Upper lobe of left lung (tissue), 6 donors: ENCODE results near the gene CCDC82. TPM values are rescaled to one million over a fixed set of nuclear protein-coding genes. Genes with fewer than 3 reads are reported as not detected.

Experiments used
- ATAC-seq, 2 donors: fragments of 200-7000 bp; cut with Tn5 transposase; one replicate each; pipeline ENCODE4 v1.9.1; 2022; ENCODE audit warnings: mild to moderate bottlenecking in 2 of 2, moderate library complexity in 2 of 2; ENCODE audit not compliant: low FRiP score in 2 of 2
- DNase-seq, 2 donors: peaks; one replicate each; pipeline ENCODE4 v3.0.0-alpha.2; 2019 to 2020
- H3K27ac ChIP-seq, 4 donors: fragments of 200-600 bp; sonication (generic); one replicate each; pipeline ENCODE4 v1.5.1; 2016 to 2019
- H3K27me3 ChIP-seq, 4 donors: fragments of 200-600 bp; sonication (generic); one replicate each; pipeline ENCODE4 v1.5.1; 2017 to 2019
- H3K36me3 ChIP-seq, 4 donors: fragments of 200-600 bp; sonication (generic); one replicate each; pipeline ENCODE4 v1.5.1; 2016 to 2019
- H3K4me1 ChIP-seq, 4 donors: fragments of 200-600 bp; sonication (generic); one replicate each; pipeline ENCODE4 v1.5.1; 2018 to 2019
- H3K4me3 ChIP-seq, 4 donors: fragments of 200-600 bp; sonication (generic); one replicate each; pipeline ENCODE4 v1.5.1; 2017 to 2019; ENCODE audit warnings: mild to moderate bottlenecking in 2 of 4, moderate library complexity in 1 of 4
- H3K9me3 ChIP-seq, 4 donors: fragments of 200-600 bp; sonication (generic); one replicate each; pipeline ENCODE4 v1.5.1; 2018 to 2019
- EP300 ChIP-seq, 4 donors: sonication (generic); formaldehyde crosslinking; IDR thresholded peaks; one replicate each; pipeline ENCODE4 v1.5.1; 2017; ENCODE audit warnings: antibody characterized with exemption in 4 of 4, control low read depth in 2 of 4
- POLR2A ChIP-seq, 4 donors: fragments of 450-650 bp; IDR thresholded peaks; one replicate each; pipeline ENCODE4 v1.5.1; 2016 to 2017; ENCODE audit warnings: antibody characterized with exemption in 4 of 4, mild to moderate bottlenecking in 2 of 4
- POLR2AphosphoS5 ChIP-seq, 2 donors: sonication (generic); formaldehyde crosslinking; IDR thresholded peaks; one replicate each; pipeline ENCODE4 v1.5.1; 2017; ENCODE audit warnings: antibody characterized with exemption in 2 of 2
- WGBS, 2 donors: methylation state at CpG; one replicate each; pipeline ENCODE4 v1.1.5; 2017 to 2018; 5-methylcytosine and 5-hydroxymethylcytosine counted together
- total RNA-seq, 6 donors: library from RNA; depleted of rRNA in 4 of 6; stranded (reverse); fragments of >200 nt in 4 of 6; gene quantifications; one replicate each; pipeline versions ENCODE4 v1.1.0 to v1.2.1, GENCODE V29; 2016 to 2021
- TF ChIP-seq, protein P1 (sequence below), 6 experiments: fragments of 450-650 bp in 4 of 6; fragments of 200-600 bp in 2 of 6; sonication (generic) in 2 of 6; IDR thresholded peaks; one replicate each; pipeline ENCODE4 v1.5.1; 2016 to 2019; ENCODE audit warnings: antibody characterized with exemption in 6 of 6
- donor health status: DM: no; HTN: no; CAD: no; lungs with moderate emphysema.
- donor health status: DM: no; HTN: yes; CAD: no; lungs with severe emphysema.

Gene CCDC82
- total RNA-seq, 6 donors from 2014 or later, result 21.0 to 116 (median 32.9) TPM

DNA sequence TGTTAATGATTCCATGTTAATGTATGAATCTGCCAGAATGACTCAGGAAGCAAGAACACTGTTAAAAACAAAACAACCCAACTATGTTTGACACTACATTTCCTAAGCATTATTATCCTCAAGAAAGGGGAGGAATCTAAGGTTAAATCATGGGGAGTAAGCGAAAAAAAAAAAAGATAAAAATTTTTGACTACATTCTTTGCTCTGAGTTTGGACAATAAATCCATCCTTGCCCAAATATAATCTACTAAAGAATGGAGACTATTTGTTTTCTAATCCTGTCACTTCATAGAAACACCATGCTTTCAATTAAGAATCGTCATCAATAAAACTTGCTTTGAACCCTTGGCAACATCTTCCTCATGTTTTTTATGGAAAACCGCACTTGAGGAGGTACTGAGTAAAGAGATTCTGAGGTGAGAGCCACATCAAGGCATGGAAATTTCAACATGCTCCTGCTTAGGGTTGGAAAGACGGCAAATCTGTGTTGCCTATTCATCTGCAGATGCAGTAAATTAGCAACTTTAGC lies 56.5 kb downstream of the CCDC82 start:
- no peak for ATAC-seq
- H3K4me3 ChIP-seq, result no peak overlapping the region
- peak overlapping the region in 2 of 4 donors; percentile 8 to 62 for H3K27ac ChIP-seq
- TF ChIP-seq EP300 (IDR thresholded peaks at IDR 0.05) (no peak), POLR2A (IDR thresholded peaks at IDR 0.05) (no peak), POLR2AphosphoS5 (IDR thresholded peaks at IDR 0.05) (no peak)
- no peak for DNase-seq
- H3K36me3 ChIP-seq, result no peaks in the 10 kb centered on the region
- WGBS, 2 donors, result 60 to 73% methylated on average over 4 of the region's 4 CpGs
- H3K4me1 ChIP-seq, result peaks cover 56 to 89% (median 82%) of the 10 kb centered on the region in 4 donors
- H3K9me3 ChIP-seq, result no peaks in the 10 kb centered on the region
- no peaks in the 10 kb centered on the region for H3K27me3 ChIP-seq

GRCh38 chr11:96332126-96332771 lies 57.5 kb downstream of the CCDC82 start:
- peak; percentile 20 to 35 for ATAC-seq
- H3K27me3 ChIP-seq, result no peaks in the 10 kb centered on the region
- no peaks in the 10 kb centered on the region for H3K9me3 ChIP-seq
- H3K4me1 ChIP-seq, result peaks cover 46 to 80% (median 73%) of the 10 kb centered on the region in 4 donors
- H3K4me3 ChIP-seq, result no peak overlapping the region
- peak in 1 of 2 donors; percentile 40 for DNase-seq
- peak overlapping the region; percentile 24 to 62 (median 48) for H3K27ac ChIP-seq
- WGBS, 2 donors, result 44 to 57% methylated on average over 8 of the region's 8 CpGs
- TF ChIP-seq POLR2AphosphoS5 (IDR thresholded peaks at IDR 0.05) (no peak), EP300 (IDR thresholded peaks at IDR 0.05) (no peak), POLR2A (IDR thresholded peaks at IDR 0.05) (no peak)
- TF ChIP-seq, protein P1, sequence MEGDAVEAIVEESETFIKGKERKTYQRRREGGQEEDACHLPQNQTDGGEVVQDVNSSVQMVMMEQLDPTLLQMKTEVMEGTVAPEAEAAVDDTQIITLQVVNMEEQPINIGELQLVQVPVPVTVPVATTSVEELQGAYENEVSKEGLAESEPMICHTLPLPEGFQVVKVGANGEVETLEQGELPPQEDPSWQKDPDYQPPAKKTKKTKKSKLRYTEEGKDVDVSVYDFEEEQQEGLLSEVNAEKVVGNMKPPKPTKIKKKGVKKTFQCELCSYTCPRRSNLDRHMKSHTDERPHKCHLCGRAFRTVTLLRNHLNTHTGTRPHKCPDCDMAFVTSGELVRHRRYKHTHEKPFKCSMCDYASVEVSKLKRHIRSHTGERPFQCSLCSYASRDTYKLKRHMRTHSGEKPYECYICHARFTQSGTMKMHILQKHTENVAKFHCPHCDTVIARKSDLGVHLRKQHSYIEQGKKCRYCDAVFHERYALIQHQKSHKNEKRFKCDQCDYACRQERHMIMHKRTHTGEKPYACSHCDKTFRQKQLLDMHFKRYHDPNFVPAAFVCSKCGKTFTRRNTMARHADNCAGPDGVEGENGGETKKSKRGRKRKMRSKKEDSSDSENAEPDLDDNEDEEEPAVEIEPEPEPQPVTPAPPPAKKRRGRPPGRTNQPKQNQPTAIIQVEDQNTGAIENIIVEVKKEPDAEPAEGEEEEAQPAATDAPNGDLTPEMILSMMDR (IDR thresholded peaks at IDR 0.05), result no peak
- no peaks in the 10 kb centered on the region for H3K36me3 ChIP-seq

DNA sequence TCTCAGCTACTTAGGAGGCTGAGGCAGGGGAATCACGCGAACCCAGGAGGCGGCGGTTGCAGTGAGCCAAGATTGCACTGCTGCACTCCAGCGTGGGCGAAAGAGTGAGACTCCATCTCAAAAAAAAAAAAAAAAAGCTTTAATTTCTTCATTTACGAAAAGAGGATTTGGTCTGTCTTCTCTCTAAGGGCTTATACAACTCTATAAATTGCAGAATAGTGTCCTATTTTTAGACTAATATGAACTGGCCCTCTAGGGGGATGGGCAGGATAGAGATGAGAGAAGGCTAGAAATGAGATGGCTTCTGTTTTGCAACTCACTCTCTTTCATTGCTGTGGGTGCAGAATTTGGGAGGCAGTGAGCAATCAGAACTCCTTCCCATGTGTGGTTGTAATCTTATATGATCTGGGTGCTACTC lies 58.0 kb downstream of the CCDC82 start:
- ATAC-seq, result peak; percentile 21 to 68
- DNase-seq, result peak in 1 of 2 donors; percentile 33
- H3K4me1 ChIP-seq, result peaks cover 42 to 74% (median 69%) of the 10 kb centered on the region in 4 donors
- peak overlapping the region; percentile 41 to 68 (median 49) for H3K27ac ChIP-seq
- no peak for TF ChIP-seq POLR2A (IDR thresholded peaks at IDR 0.05)
- no peak for TF ChIP-seq EP300 (IDR thresholded peaks at IDR 0.05)
- no peak for TF ChIP-seq POLR2AphosphoS5 (IDR thresholded peaks at IDR 0.05)
- TF ChIP-seq, protein P1 (IDR thresholded peaks at IDR 0.05), result no peak
- H3K9me3 ChIP-seq, result no peaks in the 10 kb centered on the region
- no peak overlapping the region for H3K4me3 ChIP-seq
- WGBS, 2 donors, result 69 to 80% methylated on average over 7 of the region's 7 CpGs
- no peaks in the 10 kb centered on the region for H3K36me3 ChIP-seq
- H3K27me3 ChIP-seq, result no peaks in the 10 kb centered on the region

GRCh38 chr11:96330511-96330859 lies 59.2 kb downstream of the CCDC82 start:
- Histone ChIP-seq H3K27ac (peak overlapping the region in 1 of 4 donors; percentile 68), H3K4me1 (peaks cover 36 to 69% (median 61%) of the 10 kb centered on the region in 4 donors), H3K27me3 (no peaks in the 10 kb centered on the region), H3K4me3 (no peak overlapping the region), H3K9me3 (no peaks in the 10 kb centered on the region), H3K36me3 (no peaks in the 10 kb centered on the region)
- no peak for DNase-seq
- WGBS, 2 donors, result 93 to 97% methylated on average over 4 of the region's 4 CpGs
- TF ChIP-seq, protein P1 (IDR thresholded peaks at IDR 0.05), result no peak
- no peak for TF ChIP-seq POLR2A (IDR thresholded peaks at IDR 0.05)
- TF ChIP-seq EP300 (IDR thresholded peaks at IDR 0.05), result no peak
- no peak for TF ChIP-seq POLR2AphosphoS5 (IDR thresholded peaks at IDR 0.05)
- no peak for ATAC-seq

GRCh38 chr11:96329855-96330510 lies 59.7 kb downstream of the CCDC82 start:
- TF ChIP-seq EP300 (IDR thresholded peaks at IDR 0.05), result no peak
- TF ChIP-seq, protein P1 (IDR thresholded peaks at IDR 0.05), result no peak
- TF ChIP-seq POLR2A (IDR thresholded peaks at IDR 0.05), result no peak
- no peak for TF ChIP-seq POLR2AphosphoS5 (IDR thresholded peaks at IDR 0.05)
- Histone ChIP-seq H3K27me3 (no peaks in the 10 kb centered on the region), H3K4me3 (no peak overlapping the region), H3K4me1 (peaks cover 37 to 69% (median 59%) of the 10 kb centered on the region in 4 donors), H3K27ac (peak overlapping the region; percentile 12 to 68 (median 57)), H3K9me3 (no peaks in the 10 kb centered on the region), H3K36me3 (no peaks in the 10 kb centered on the region)
- ATAC-seq, result no peak
- DNase-seq, result no peak
- 76 to 78% methylated on average over 3 of the region's 3 CpGs for WGBS, 2 donors
